Right cardiac atrium (tissue), 5 donors: ENCODE measurements around the gene SCAF1. TPM values are rescaled to one million over a fixed set of nuclear protein-coding genes. Genes with fewer than 3 reads are reported as not detected.

Source experiments
- ATAC-seq, 2 donors: fragments of 200-7000 bp; cut with Tn5 transposase; one replicate each; pipeline versions ENCODE4 v1.8.0 to v1.9.1; 2020; ENCODE audit warnings: moderate library complexity in 2 of 2, mild to moderate bottlenecking in 1 of 2
- DNase-seq, 3 donors: peaks; one replicate each; pipeline ENCODE4 v3.0.0-alpha.2; 2020
- H3K27ac ChIP-seq: one replicate; pipeline ENCODE4 v1.5.1; 2013; ENCODE audit warnings: mild to moderate bottlenecking, low read length, control low read depth, moderate library complexity
- H3K27me3 ChIP-seq: one replicate; pipeline ENCODE4 v1.6.1; 2013; ENCODE audit not compliant: control insufficient read depth, insufficient read depth
- H3K4me1 ChIP-seq: one replicate; pipeline ENCODE4 v1.6.1; 2013; ENCODE audit warnings: low read length; ENCODE audit not compliant: control insufficient read depth, insufficient read depth
- H3K4me3 ChIP-seq: one replicate; pipeline ENCODE4 v1.5.1; 2013; ENCODE audit warnings: low read length, control low read depth
- H3K9me3 ChIP-seq: one replicate; pipeline ENCODE4 v1.6.1; 2013; ENCODE audit warnings: low read length; ENCODE audit not compliant: control insufficient read depth
- WGBS: extraction: QIAGEN DNeasy Blood & Tissue Kit; methylation state at CpG from one replicate; pipeline ENCODE4 v1.1.7; 2013; 5-methylcytosine and 5-hydroxymethylcytosine counted together
- intact Hi-C, 4 donors: fragments of 100-400 bp; cut with DNase I; formaldehyde crosslinking; loops; one replicate each; pipeline versions ENCODE4 v1.11.0 to v1.14.0; 2022 to 2023
- microRNA-seq, 2 donors: library from miRNA; unstranded; fragments of <30 nt; microRNA quantifications; one replicate each; pipeline ENCODE4 v1.2.0, GENCODE V29; 2020 to 2021
- polyA plus RNA-seq: library from polyadenylated mRNA; stranded (reverse); fragments of 200-250 nt; gene quantifications from one replicate; pipeline ENCODE4 v1.2.3, GENCODE V29; 2013
- total RNA-seq, 4 donors: library from RNA; stranded (reverse); fragmentation: NEBNext Ultra II Directional; extraction: Animal tissue kit (Norgen Biotek cat#: 25700); gene quantifications; one replicate each; pipeline ENCODE4 v1.2.1, GENCODE V29; 2021
- donor health status: healthy with polysubstance abuse.
- donor health status: DM: no; HTN: yes; CAD: no.
- donor health status: DM: no; HTN: no; CAD: no.
- donor health status: DM: no; HTN: yes; CAD: no; lungs with severe emphysema.
- donor health status: DM: yes; HTN: yes; CAD: no.

Gene SCAF1
- total and polyA plus RNA-seq, 5 donors = 23.3 to 52.7 (median 42.0) TPM

GRCh38 chr19:49696865-49697264, 54.9 kb downstream of the SCAF1 start:
- H3K9me3 ChIP-seq = no peaks in the 10 kb centered on the region
- H3K27ac ChIP-seq = no peak overlapping the region
- ATAC-seq (no peak), DNase-seq (peak in 2 of 3 donors; percentile 3 to 17)
- H3K4me1 ChIP-seq = no peaks in the 10 kb centered on the region
- 95% methylated on average over 7 of the region's 7 CpGs for WGBS
- H3K4me3 ChIP-seq = no peak overlapping the region
- H3K27me3 ChIP-seq = no peaks in the 10 kb centered on the region
- intact Hi-C loops = no loop called here

GRCh38 chr19:49699364-49699763, 57.4 kb downstream of the SCAF1 start:
- 96% methylated on average over 5 of the region's 5 CpGs for WGBS

GRCh38 chr19:49700563-49700962, 58.6 kb downstream of the SCAF1 start:
- ATAC-seq (peak; percentile 22 to 36), DNase-seq (peak in 1 of 3 donors; percentile 21)
- Histone ChIP-seq H3K9me3 (no peaks in the 10 kb centered on the region), H3K4me3 (no peak overlapping the region), H3K4me1 (no peaks in the 10 kb centered on the region), H3K27me3 (no peaks in the 10 kb centered on the region), H3K27ac (no peak overlapping the region)
- intact Hi-C loops = no loop called here
- WGBS = 65% methylated on average over 11 of the region's 11 CpGs

More at GRCh38 chr19:49699364-49699763, 57.4 kb downstream of the SCAF1 start:
- Histone ChIP-seq H3K4me1 (no peaks in the 10 kb centered on the region), H3K27ac (no peak overlapping the region), H3K9me3 (no peaks in the 10 kb centered on the region), H3K4me3 (no peak overlapping the region), H3K27me3 (no peaks in the 10 kb centered on the region)
- intact Hi-C loops = no loop called here
- no peak for ATAC-seq
- peak in 1 of 3 donors; percentile 2 for DNase-seq

- WGBS = 66% methylated on average over 40 of the region's 40 CpGs
- Histone ChIP-seq H3K4me3 (no peak overlapping the region), H3K27me3 (no peaks in the 10 kb centered on the region), H3K4me1 (no peaks in the 10 kb centered on the region), H3K27ac (no peak overlapping the region), H3K9me3 (no peaks in the 10 kb centered on the region)
- ATAC-seq (peak; percentile 22 to 25), DNase-seq (peak in 2 of 3 donors; percentile 28 to 54)
- intact Hi-C loops = no loop called here
Observed at GRCh38 chr19:49701271-49701786, 59.3 kb downstream of the SCAF1 start.

- no peak overlapping the region for H3K4me3 ChIP-seq
- ATAC-seq = no peak
- H3K4me1 ChIP-seq = no peaks in the 10 kb centered on the region
- no peaks in the 10 kb centered on the region for H3K9me3 ChIP-seq
- no peak overlapping the region for H3K27ac ChIP-seq
- H3K27me3 ChIP-seq = no peaks in the 10 kb centered on the region
- peak in 1 of 3 donors; percentile 15 for DNase-seq
- WGBS = 92% methylated on average over 22 of the region's 22 CpGs
- intact Hi-C loops = no loop called here
Observed at GRCh38 chr19:49704888-49705642, 63.1 kb downstream of the SCAF1 start.

GRCh38 chr19:49705919-49706318, 63.9 kb downstream of the SCAF1 start:
- intact Hi-C loops = no loop called here
- H3K4me3 ChIP-seq = no peak overlapping the region
- H3K27me3 ChIP-seq = no peaks in the 10 kb centered on the region
- no peak for ATAC-seq
- H3K9me3 ChIP-seq = no peaks in the 10 kb centered on the region
- H3K4me1 ChIP-seq = no peaks in the 10 kb centered on the region
- peak in 1 of 3 donors; percentile 37 for DNase-seq
- 93% methylated on average over 16 of the region's 16 CpGs for WGBS
- no peak overlapping the region for H3K27ac ChIP-seq

Small RNAs within 50 kb of the gene (microRNA-seq; reads per million reads assigned to microRNA genes)
- 0 to 1.7 reads per million in 2 donors for gene MIR5088

Other genes with a start within 250 kb of the SCAF1 start
- gene PTH2, start 218.8 kb upstream of the SCAF1 start, total RNA-seq = not detected
- gene PTH2, start 218.8 kb upstream of the SCAF1 start, polyA plus RNA-seq = not detected
- not detected for gene GFY, start 216.8 kb upstream of the SCAF1 start, total RNA-seq
- gene GFY, start 216.8 kb upstream of the SCAF1 start, polyA plus RNA-seq = not detected
- gene SLC17A7, start 200.7 kb upstream of the SCAF1 start, total RNA-seq = 1 to 10 TPM in 2 of 4 donors, under 1 TPM in 2; 0.48 to 1.2 (median 0.93) TPM
- 1.1 TPM for gene SLC17A7, start 200.7 kb upstream of the SCAF1 start, polyA plus RNA-seq
- gene PIH1D1, start 190.4 kb upstream of the SCAF1 start, total RNA-seq = 10 to 100 TPM; 35.2 to 43.8 (median 38.2) TPM
- gene PIH1D1, start 190.4 kb upstream of the SCAF1 start, polyA plus RNA-seq = 34.9 TPM
- 10 to 100 TPM; 11.1 to 17.7 (median 11.9) TPM for gene ALDH16A1, start 189.0 kb upstream of the SCAF1 start, total RNA-seq
- gene ALDH16A1, start 189.0 kb upstream of the SCAF1 start, polyA plus RNA-seq = 9.3 TPM
- 1 to 10 TPM; 4.4 to 6.8 (median 4.9) TPM for gene FLT3LG, start 168.0 kb upstream of the SCAF1 start, total RNA-seq
- gene FLT3LG, start 168.0 kb upstream of the SCAF1 start, polyA plus RNA-seq = 6.6 TPM
- gene RPL13A, start 154.6 kb upstream of the SCAF1 start, total RNA-seq = 1,000 to 10,000 TPM; 1,399 to 1,753 (median 1,480) TPM
- 1,392 TPM for gene RPL13A, start 154.6 kb upstream of the SCAF1 start, polyA plus RNA-seq
- gene RPS11, start 145.8 kb upstream of the SCAF1 start, total RNA-seq = 1,000 to 10,000 TPM; 1,034 to 1,270 (median 1,120) TPM
- gene RPS11, start 145.8 kb upstream of the SCAF1 start, polyA plus RNA-seq = 2,599 TPM
- gene FCGRT, start 129.5 kb upstream of the SCAF1 start, total RNA-seq = 100 to 1,000 TPM; 139 to 158 (median 147) TPM
- 104 TPM for gene FCGRT, start 129.5 kb upstream of the SCAF1 start, polyA plus RNA-seq
- gene RCN3, start 114.2 kb upstream of the SCAF1 start, total RNA-seq = 10 to 100 TPM; 10.2 to 27.4 (median 17.6) TPM
- gene RCN3, start 114.2 kb upstream of the SCAF1 start, polyA plus RNA-seq = 29.3 TPM
- gene NOSIP, start 61.7 kb upstream of the SCAF1 start, total RNA-seq = 10 to 100 TPM; 46.1 to 50.8 (median 48.3) TPM
- gene NOSIP, start 61.7 kb upstream of the SCAF1 start, polyA plus RNA-seq = 57.7 TPM
- gene PRRG2, start 60.9 kb upstream of the SCAF1 start, total RNA-seq = under 1 TPM; 0.42 to 0.83 (median 0.69) TPM
- 1.2 TPM for gene PRRG2, start 60.9 kb upstream of the SCAF1 start, polyA plus RNA-seq
- 10 to 100 TPM; 13.1 to 19.9 (median 17.0) TPM for gene PRR12, start 51.0 kb upstream of the SCAF1 start, total RNA-seq
- gene PRR12, start 51.0 kb upstream of the SCAF1 start, polyA plus RNA-seq = 9.8 TPM
- 100 to 1,000 TPM in 1 of 4 donors, 10 to 100 TPM in 3; 76.7 to 106 (median 85.3) TPM for gene RRAS, start 2.1 kb upstream of the SCAF1 start, total RNA-seq
- gene RRAS, start 2.1 kb upstream of the SCAF1 start, polyA plus RNA-seq = 153 TPM
- gene IRF3, start 23.6 kb downstream of the SCAF1 start, total RNA-seq = 10 to 100 TPM; 34.1 to 58.0 (median 40.7) TPM
- gene IRF3, start 23.6 kb downstream of the SCAF1 start, polyA plus RNA-seq = 39.6 TPM
- gene BCL2L12, start 23.7 kb downstream of the SCAF1 start, total RNA-seq = 10 to 100 TPM in 3 of 4 donors, 1 to 10 TPM in 1; 8.6 to 14.0 (median 12.4) TPM
- gene BCL2L12, start 23.7 kb downstream of the SCAF1 start, polyA plus RNA-seq = 15.1 TPM
- 100 to 1,000 TPM; 117 to 131 (median 125) TPM for gene PRMT1, start 35.1 kb downstream of the SCAF1 start, total RNA-seq
- gene PRMT1, start 35.1 kb downstream of the SCAF1 start, polyA plus RNA-seq = 154 TPM
- gene ADM5, start 47.4 kb downstream of the SCAF1 start, total RNA-seq = under 1 TPM; 0.28 to 0.82 (median 0.44) TPM
- gene ADM5, start 47.4 kb downstream of the SCAF1 start, polyA plus RNA-seq = 0.52 TPM
- gene CPT1C, start 48.9 kb downstream of the SCAF1 start, total RNA-seq = 1 to 10 TPM; 4.8 to 8.5 (median 5.7) TPM
- gene CPT1C, start 48.9 kb downstream of the SCAF1 start, polyA plus RNA-seq = 4.5 TPM
- gene TSKS, start 121.1 kb downstream of the SCAF1 start, total RNA-seq = 1 to 10 TPM in 3 of 4 donors, under 1 TPM in 1; 0.59 to 1.4 (median 1.2) TPM
- 1.1 TPM for gene TSKS, start 121.1 kb downstream of the SCAF1 start, polyA plus RNA-seq
- gene AP2A1, start 124.8 kb downstream of the SCAF1 start, total RNA-seq = 10 to 100 TPM; 58.8 to 80.7 (median 73.7) TPM
- gene AP2A1, start 124.8 kb downstream of the SCAF1 start, polyA plus RNA-seq = 50.8 TPM
- 10 to 100 TPM; 13.2 to 21.3 (median 16.4) TPM for gene FUZ, start 171.1 kb downstream of the SCAF1 start, total RNA-seq
- 25.8 TPM for gene FUZ, start 171.1 kb downstream of the SCAF1 start, polyA plus RNA-seq
- gene MED25, start 176.1 kb downstream of the SCAF1 start, total RNA-seq = 10 to 100 TPM; 37.8 to 50.4 (median 43.1) TPM
- 39.2 TPM for gene MED25, start 176.1 kb downstream of the SCAF1 start, polyA plus RNA-seq
- gene PTOV1, start 208.9 kb downstream of the SCAF1 start, total RNA-seq = 100 to 1,000 TPM; 127 to 146 (median 141) TPM
- gene PTOV1, start 208.9 kb downstream of the SCAF1 start, polyA plus RNA-seq = 134 TPM
- gene PNKP, start 225.4 kb downstream of the SCAF1 start, total RNA-seq = 100 to 1,000 TPM in 1 of 4 donors, 10 to 100 TPM in 3; 38.6 to 144 (median 42.9) TPM
- gene PNKP, start 225.4 kb downstream of the SCAF1 start, polyA plus RNA-seq = 40.8 TPM
- 10 to 100 TPM; 32.4 to 38.7 (median 36.4) TPM for gene AKT1S1, start 235.1 kb downstream of the SCAF1 start, total RNA-seq
- gene AKT1S1, start 235.1 kb downstream of the SCAF1 start, polyA plus RNA-seq = 40.2 TPM
- gene TBC1D17, start 235.5 kb downstream of the SCAF1 start, total RNA-seq = 10 to 100 TPM; 35.7 to 45.7 (median 42.1) TPM
- 35.6 TPM for gene TBC1D17, start 235.5 kb downstream of the SCAF1 start, polyA plus RNA-seq